ENCODE results near the gene ZNF771. TPM values are rescaled to one million over a fixed set of nuclear protein-coding genes. Genes with fewer than 3 reads are reported as not detected.

Gene ZNF771
- total and polyA plus RNA-seq, 9 of the 15 experiments (the other 6 are each of a cell fraction or from before 2014, with no cell fraction given): 1.5 to 12.6 (median 4.4) TPM

DNA sequence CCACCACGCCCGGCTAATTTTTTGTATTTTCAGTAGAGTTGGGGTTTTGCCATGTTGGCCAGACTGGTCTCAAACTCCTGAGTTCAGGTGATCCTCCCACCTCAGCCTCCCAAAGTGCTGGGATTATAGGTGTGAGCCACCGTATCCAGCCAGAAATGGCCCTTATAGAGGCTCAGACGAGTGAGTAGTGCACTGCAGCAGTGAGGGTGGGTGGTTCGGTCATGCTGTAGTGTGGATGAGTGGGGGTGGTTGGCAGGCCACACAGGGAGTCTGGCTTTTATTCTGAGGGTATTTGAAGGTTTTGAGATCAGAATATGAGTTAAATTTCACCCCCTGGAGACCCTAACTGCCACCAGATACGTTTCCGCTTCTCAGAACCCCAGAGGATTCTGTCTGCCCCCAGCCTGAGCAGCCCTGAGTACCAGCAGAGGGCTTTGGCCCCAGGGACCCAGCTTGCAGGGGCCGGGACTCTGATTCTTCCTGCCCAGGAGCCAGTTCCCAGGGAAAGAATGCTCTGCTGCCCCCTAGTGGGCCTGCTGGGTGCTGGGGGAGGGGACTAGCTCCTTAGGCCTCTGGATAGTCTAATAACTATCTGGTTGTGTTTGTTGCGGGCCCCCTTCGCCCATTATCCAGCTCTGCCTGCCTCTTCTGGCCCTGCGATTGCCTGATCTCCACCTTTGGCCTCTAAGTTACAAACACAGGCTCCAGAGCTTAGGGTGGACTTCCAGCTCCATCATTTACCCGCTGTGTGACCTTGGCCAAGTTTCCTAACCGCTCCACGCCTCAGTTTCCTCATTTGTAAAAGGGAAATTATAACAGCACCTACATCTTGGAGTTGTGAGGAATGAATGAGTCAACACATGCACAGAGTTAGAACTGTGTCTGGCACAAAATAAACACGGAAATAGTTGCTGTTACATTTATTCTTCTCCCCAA lies 2.0 kb downstream of the ZNF771 start (continued):
- TF ChIP-seq MEF2A (IDR thresholded peaks at IDR 0.05; ENCODE audit: control insufficient read depth, low read depth, low read length) (peak; percentile 39; the same call in 1 of the 2 replicates), ZBTB17 (CRISPR knock-in tag; IDR thresholded peaks at IDR 0.05) (no peak), CREB1 (IDR thresholded peaks at IDR 0.05) (no peak), CREB1 (CRISPR knock-in tag; IDR thresholded peaks at IDR 0.05) (0 out of 2 replicates have a peak, but pooled peaks have one; percentile 17), STAT6 (CRISPR knock-in tag; IDR thresholded peaks at IDR 0.05) (0 out of 2 replicates have a peak, but pooled peaks have one; percentile 48), RAD21 (CRISPR knock-in tag; conservative IDR thresholded peaks at IDR 0.05 in 1 of 2, IDR thresholded peaks at IDR 0.05 in 1 of 2) (peak; percentile 91 to 96), ADNP (tag; IDR thresholded peaks at IDR 0.05) (no peak), SMAD4 (CRISPR knock-in tag; conservative IDR thresholded peaks at IDR 0.05) (peak; percentile 73), HOXB6 (CRISPR knock-in tag; IDR thresholded peaks at IDR 0.05; ENCODE audit: borderline replicate concordance) (no peak), GABPB1 (CRISPR knock-in tag; IDR thresholded peaks at IDR 0.05) (0 out of 2 replicates have a peak, but pooled peaks have one; percentile 23)
- TF ChIP-seq, protein P1, sequence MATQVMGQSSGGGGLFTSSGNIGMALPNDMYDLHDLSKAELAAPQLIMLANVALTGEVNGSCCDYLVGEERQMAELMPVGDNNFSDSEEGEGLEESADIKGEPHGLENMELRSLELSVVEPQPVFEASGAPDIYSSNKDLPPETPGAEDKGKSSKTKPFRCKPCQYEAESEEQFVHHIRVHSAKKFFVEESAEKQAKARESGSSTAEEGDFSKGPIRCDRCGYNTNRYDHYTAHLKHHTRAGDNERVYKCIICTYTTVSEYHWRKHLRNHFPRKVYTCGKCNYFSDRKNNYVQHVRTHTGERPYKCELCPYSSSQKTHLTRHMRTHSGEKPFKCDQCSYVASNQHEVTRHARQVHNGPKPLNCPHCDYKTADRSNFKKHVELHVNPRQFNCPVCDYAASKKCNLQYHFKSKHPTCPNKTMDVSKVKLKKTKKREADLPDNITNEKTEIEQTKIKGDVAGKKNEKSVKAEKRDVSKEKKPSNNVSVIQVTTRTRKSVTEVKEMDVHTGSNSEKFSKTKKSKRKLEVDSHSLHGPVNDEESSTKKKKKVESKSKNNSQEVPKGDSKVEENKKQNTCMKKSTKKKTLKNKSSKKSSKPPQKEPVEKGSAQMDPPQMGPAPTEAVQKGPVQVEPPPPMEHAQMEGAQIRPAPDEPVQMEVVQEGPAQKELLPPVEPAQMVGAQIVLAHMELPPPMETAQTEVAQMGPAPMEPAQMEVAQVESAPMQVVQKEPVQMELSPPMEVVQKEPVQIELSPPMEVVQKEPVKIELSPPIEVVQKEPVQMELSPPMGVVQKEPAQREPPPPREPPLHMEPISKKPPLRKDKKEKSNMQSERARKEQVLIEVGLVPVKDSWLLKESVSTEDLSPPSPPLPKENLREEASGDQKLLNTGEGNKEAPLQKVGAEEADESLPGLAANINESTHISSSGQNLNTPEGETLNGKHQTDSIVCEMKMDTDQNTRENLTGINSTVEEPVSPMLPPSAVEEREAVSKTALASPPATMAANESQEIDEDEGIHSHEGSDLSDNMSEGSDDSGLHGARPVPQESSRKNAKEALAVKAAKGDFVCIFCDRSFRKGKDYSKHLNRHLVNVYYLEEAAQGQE (IDR thresholded peaks at IDR 0.05; ENCODE audit: borderline replicate concordance): peak; percentile 85
- TF ChIP-seq, protein P1 (CRISPR knock-in tag; IDR thresholded peaks at IDR 0.05; ENCODE audit: low read depth): no peak

All from K562 (cell line).